Measurements from ENCODE around the gene RPL5. TPM values are rescaled to one million over a fixed set of nuclear protein-coding genes. Genes with fewer than 3 reads are reported as not detected.

The RPL5 gene
- total and polyA plus RNA-seq, 9 of the 15 experiments (the other 6 are each of a cell fraction or from before 2014, with no cell fraction given), result 1,467 to 4,252 (median 2,454) TPM

GRCh38 chr1:92804721-92805201 lies 27.1 kb upstream of the RPL5 start (continued):
- no peak for TF ChIP-seq DLX4 (CRISPR knock-in tag; IDR thresholded peaks at IDR 0.05)
- TF ChIP-seq RFX5 (IDR thresholded peaks at IDR 0.05; ENCODE audit: low read depth, low read length), result peak; percentile 96
- TF ChIP-seq STAT5B (CRISPR knock-in tag; IDR thresholded peaks at IDR 0.05), result no peak
- no peak for TF ChIP-seq ESRRB (CRISPR knock-in tag; IDR thresholded peaks at IDR 0.05; ENCODE audit: borderline replicate concordance)
- TF ChIP-seq PYGO2 (tag; IDR thresholded peaks at IDR 0.05), result no peak
- no peak for TF ChIP-seq CBX5 (IDR thresholded peaks at IDR 0.05; ENCODE audit: borderline replicate concordance, low read depth)
- TF ChIP-seq ZNF408 (CRISPR knock-in tag; IDR thresholded peaks at IDR 0.05; ENCODE audit: low read depth), result no peak
- TF ChIP-seq POLR3A (IDR thresholded peaks at IDR 0.05; ENCODE audit: borderline replicate concordance, extremely low read depth, insufficient read depth, insufficient read length), result peak; percentile 50
- no peak for TF ChIP-seq ZNF431 (CRISPR knock-in tag; IDR thresholded peaks at IDR 0.05)
- TF ChIP-seq SIRT6 (IDR thresholded peaks at IDR 0.05; ENCODE audit: low read depth, low read length), result no peak
- TF ChIP-seq NR2C2 (CRISPR knock-in tag; IDR thresholded peaks at IDR 0.05), result no peak
- peak; percentile 61; the same call in 1 of the 2 replicates for TF ChIP-seq NR2C2 (tag; IDR thresholded peaks at IDR 0.05)
- no peak for TF ChIP-seq KHSRP (IDR thresholded peaks at IDR 0.05)
- TF ChIP-seq, protein P1, sequence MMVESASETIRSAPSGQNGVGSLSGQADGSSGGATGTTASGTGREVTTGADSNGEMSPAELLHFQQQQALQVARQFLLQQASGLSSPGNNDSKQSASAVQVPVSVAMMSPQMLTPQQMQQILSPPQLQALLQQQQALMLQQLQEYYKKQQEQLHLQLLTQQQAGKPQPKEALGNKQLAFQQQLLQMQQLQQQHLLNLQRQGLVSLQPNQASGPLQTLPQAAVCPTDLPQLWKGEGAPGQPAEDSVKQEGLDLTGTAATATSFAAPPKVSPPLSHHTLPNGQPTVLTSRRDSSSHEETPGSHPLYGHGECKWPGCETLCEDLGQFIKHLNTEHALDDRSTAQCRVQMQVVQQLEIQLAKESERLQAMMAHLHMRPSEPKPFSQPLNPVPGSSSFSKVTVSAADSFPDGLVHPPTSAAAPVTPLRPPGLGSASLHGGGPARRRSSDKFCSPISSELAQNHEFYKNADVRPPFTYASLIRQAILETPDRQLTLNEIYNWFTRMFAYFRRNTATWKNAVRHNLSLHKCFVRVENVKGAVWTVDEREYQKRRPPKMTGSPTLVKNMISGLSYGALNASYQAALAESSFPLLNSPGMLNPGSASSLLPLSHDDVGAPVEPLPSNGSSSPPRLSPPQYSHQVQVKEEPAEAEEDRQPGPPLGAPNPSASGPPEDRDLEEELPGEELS (CRISPR knock-in tag; IDR thresholded peaks at IDR 0.05; ENCODE audit: borderline replicate concordance), result no peak
- TF ChIP-seq MLLT1 (IDR thresholded peaks at IDR 0.05), result no peak
- no peak for TF ChIP-seq MCM3 (IDR thresholded peaks at IDR 0.05)
- TF ChIP-seq, protein P2, sequence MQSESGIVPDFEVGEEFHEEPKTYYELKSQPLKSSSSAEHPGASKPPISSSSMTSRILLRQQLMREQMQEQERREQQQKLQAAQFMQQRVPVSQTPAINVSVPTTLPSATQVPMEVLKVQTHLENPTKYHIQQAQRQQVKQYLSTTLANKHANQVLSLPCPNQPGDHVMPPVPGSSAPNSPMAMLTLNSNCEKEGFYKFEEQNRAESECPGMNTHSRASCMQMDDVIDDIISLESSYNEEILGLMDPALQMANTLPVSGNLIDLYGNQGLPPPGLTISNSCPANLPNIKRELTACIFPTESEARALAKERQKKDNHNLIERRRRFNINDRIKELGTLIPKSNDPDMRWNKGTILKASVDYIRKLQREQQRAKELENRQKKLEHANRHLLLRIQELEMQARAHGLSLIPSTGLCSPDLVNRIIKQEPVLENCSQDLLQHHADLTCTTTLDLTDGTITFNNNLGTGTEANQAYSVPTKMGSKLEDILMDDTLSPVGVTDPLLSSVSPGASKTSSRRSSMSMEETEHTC (IDR thresholded peaks at IDR 0.05), result no peak
- TF ChIP-seq HDAC1 (IDR thresholded peaks at IDR 0.05), result peak in 1 of 2 experiments; percentile 92; a peak in 3 of 4 replicates
- no peak for TF ChIP-seq NFXL1 (CRISPR knock-in tag; IDR thresholded peaks at IDR 0.05)
- no peak for TF ChIP-seq IFI16 (CRISPR knock-in tag; IDR thresholded peaks at IDR 0.05)
- no peak for TF ChIP-seq BRD9 (IDR thresholded peaks at IDR 0.05; ENCODE audit: low read depth, partially characterized antibody)
- peak; percentile 95 for TF ChIP-seq DPF2 (IDR thresholded peaks at IDR 0.05)
- no peak for TF ChIP-seq LARP7 (IDR thresholded peaks at IDR 0.05)
- TF ChIP-seq TSC22D4 (tag; IDR thresholded peaks at IDR 0.05), result no peak
- TF ChIP-seq CHD2 (IDR thresholded peaks at IDR 0.05; ENCODE audit: low read depth, low read length), result no peak
- TF ChIP-seq, protein P3, sequence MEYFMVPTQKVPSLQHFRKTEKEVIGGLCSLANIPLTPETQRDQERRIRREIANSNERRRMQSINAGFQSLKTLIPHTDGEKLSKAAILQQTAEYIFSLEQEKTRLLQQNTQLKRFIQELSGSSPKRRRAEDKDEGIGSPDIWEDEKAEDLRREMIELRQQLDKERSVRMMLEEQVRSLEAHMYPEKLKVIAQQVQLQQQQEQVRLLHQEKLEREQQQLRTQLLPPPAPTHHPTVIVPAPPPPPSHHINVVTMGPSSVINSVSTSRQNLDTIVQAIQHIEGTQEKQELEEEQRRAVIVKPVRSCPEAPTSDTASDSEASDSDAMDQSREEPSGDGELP (CRISPR knock-in tag; IDR thresholded peaks at IDR 0.05; ENCODE audit: borderline replicate concordance), result no peak

Measured in K562 (cell line).